GF-D8 (cell line): ENCODE measurements around the gene STRIT1.
"Not testable (repeated sequence)": the region's sequence is repeated elsewhere in the genome, so short reads cannot be mapped to it uniquely, and the experiment has no call there.

ENCODE experiments used
- DNase-seq: peaks from one replicate; lab custom pipeline; 2025; lab: John Stamatoyannopoulos, UW

The STRIT1 gene

GRCh38 chr3:155313300-155313699 lies 19.8 kb upstream of the STRIT1 start:
- DNase-seq, result no peak

GRCh38 chr3:155312781-155313180 lies 19.3 kb upstream of the STRIT1 start:
- DNase-seq, result no peak

- DNase-seq, result no peak
Measured at GRCh38 chr3:155309581-155309980, 16.1 kb upstream of the STRIT1 start.

GRCh38 chr3:155308831-155309230 lies 15.3 kb upstream of the STRIT1 start:
- DNase-seq, result no peak

GRCh38 chr3:155307183-155307582 lies 13.7 kb upstream of the STRIT1 start:
- DNase-seq, result no peak

GRCh38 chr3:155304394-155304793 lies 10.9 kb upstream of the STRIT1 start:
- DNase-seq, result no peak

- no peak for DNase-seq
Measured at GRCh38 chr3:155303540-155304097, 10.1 kb upstream of the STRIT1 start.

- no peak for DNase-seq
Measured at GRCh38 chr3:155302891-155303290, 9.4 kb upstream of the STRIT1 start.

GRCh38 chr3:155302481-155302880 lies 9.0 kb upstream of the STRIT1 start:
- DNase-seq, result no peak

- DNase-seq, result no peak
Measured at GRCh38 chr3:155297100-155297499, 3.6 kb upstream of the STRIT1 start.

- no peak for DNase-seq
Measured at GRCh38 chr3:155296413-155296812, 2.9 kb upstream of the STRIT1 start.

- DNase-seq, result no peak
Measured at GRCh38 chr3:155292693-155293092, 790 bp downstream of the STRIT1 start.

GRCh38 chr3:155292133-155292532 lies 1.4 kb downstream of the STRIT1 start:
- DNase-seq, result no peak

GRCh38 chr3:155286736-155287135 lies 6.7 kb downstream of the STRIT1 start:
- DNase-seq, result no peak

- no peak for DNase-seq
Measured at GRCh38 chr3:155285936-155286335, 7.5 kb downstream of the STRIT1 start.

- DNase-seq, result no peak
Measured at GRCh38 chr3:155283092-155284056, 10.1 kb downstream of the STRIT1 start.

- DNase-seq, result no peak
Measured at GRCh38 chr3:155282385-155283091, 10.9 kb downstream of the STRIT1 start.

GRCh38 chr3:155281912-155282311 lies 11.6 kb downstream of the STRIT1 start:
- no peak for DNase-seq

GRCh38 chr3:155276089-155276488 lies 17.4 kb downstream of the STRIT1 start:
- not testable (repeated sequence) for DNase-seq

GRCh38 chr3:155275159-155275754 lies 18.2 kb downstream of the STRIT1 start:
- not testable (repeated sequence) for DNase-seq

GRCh38 chr3:155274435-155274834 lies 19.0 kb downstream of the STRIT1 start:
- DNase-seq, result not testable (repeated sequence)

GRCh38 chr3:155271343-155271613 lies 22.2 kb downstream of the STRIT1 start:
- DNase-seq, result no peak
